HCT116 (cell line): ENCODE results near the gene MAPKAPK5. TPM values are rescaled to one million over a fixed set of nuclear protein-coding genes. Genes with fewer than 3 reads are reported as not detected.

Experiments used
- ATAC-seq: fragments of 200-7000 bp; cut with Tn5 transposase; 2 replicates; pipeline ENCODE4 v1.9.1; 2020; ENCODE audit warnings: mild to moderate bottlenecking, moderate library complexity
- BruUV-seq: library from RNA; stranded (reverse); fragments of 400-500 nt; replicated peaks from 2 replicates; lab custom pipeline; 2021; lab: Mats Ljungman, UMichigan
- CTCF ChIA-PET: fragments of 300-600 bp; sonication (Branson Sonifier 250); formaldehyde crosslinking; loops from one replicate; lab custom pipeline; 2021; ENCODE audit warnings: antibody characterized with exemption; lab: Charles Lee
- POLR2A ChIA-PET: fragments of 300-600, 350-600 bp; sonication (Branson Sonifier 250); formaldehyde crosslinking; loops from one replicate; lab custom pipeline; 2021; ENCODE audit warnings: antibody characterized with exemption; lab: Charles Lee
- RAD21 ChIA-PET, 2 experiments: fragments of 300-600 bp; sonication (Branson Sonifier 250); formaldehyde crosslinking; loops; one replicate each; lab custom pipeline; 2023; ENCODE audit warnings: low total read pairs in 2 of 2; ENCODE audit not compliant: uncharacterized antibody in 2 of 2, unreplicated experiment in 2 of 2, low non-redundant PET in 1 of 2; lab: Charles Lee
- DNase-seq: peaks from one replicate; pipeline ENCODE4 v3.0.0-alpha.2; 2010; ENCODE audit warnings: low read depth, low spot score
- H2AFZ ChIP-seq: fragments of 200-600 bp; shearing (Covaris generic), sonication (generic); 2 replicates; pipeline ENCODE4 v1.6.1; 2017; ENCODE audit warnings: low read depth, mixed run types, mixed read lengths, antibody characterized with exemption, low read length; ENCODE audit not compliant: poor library complexity, severe bottlenecking
- H3K27ac ChIP-seq: 2 replicates; pipeline ENCODE4 v1.5.1; 2012; ENCODE audit warnings: low read depth, low read length
- H3K27me3 ChIP-seq: fragments of 200-600 bp; sonication (generic); 2 replicates; pipeline ENCODE4 v1.6.1; 2016; ENCODE audit warnings: mixed run types, low read length, mixed read lengths; ENCODE audit not compliant: insufficient read depth
- H3K36me3 ChIP-seq, 2 experiments: fragments of 200-500 bp in 1 of 2; fragments of 200-600 bp in 1 of 2; sonication (Bioruptor generic) in 1 of 2; sonication (generic) in 1 of 2; 2 replicates each; pipeline versions ENCODE4 v1.5.1 to v1.6.1; 2014 to 2016; ENCODE audit warnings: low read length in 2 of 2, inconsistent platforms in 1 of 2, mixed read lengths in 1 of 2, mixed run types in 1 of 2; ENCODE audit not compliant: insufficient read depth in 2 of 2, control insufficient read depth in 1 of 2
- H3K4me1 ChIP-seq, 2 experiments: fragments of 200-600 bp in 1 of 2; sonication (generic) in 1 of 2; 2 replicates each; pipeline versions ENCODE4 v1.5.1 to v1.6.1; 2012 to 2017; ENCODE audit warnings: low read length in 2 of 2, inconsistent platforms in 1 of 2, mild to moderate bottlenecking in 1 of 2, mixed read lengths in 1 of 2, mixed run types in 1 of 2, moderate library complexity in 1 of 2; ENCODE audit not compliant: insufficient read depth in 2 of 2, control insufficient read depth in 1 of 2
- H3K4me2 ChIP-seq: fragments of 200-600 bp; sonication (generic); 2 replicates; pipeline ENCODE4 v1.6.1; 2017; ENCODE audit warnings: mixed run types, low read length, mixed read lengths
- H3K4me3 ChIP-seq, 2 experiments: fragments of 200-600 bp in 1 of 2; sonication (generic) in 1 of 2; replicated peaks in 1 of 2; 2 replicates each; pipeline ENCODE4 v1.5.1; 2011 to 2016; ENCODE audit warnings: low read length in 2 of 2, control low read depth in 1 of 2, low read depth in 1 of 2, mild to moderate bottlenecking in 1 of 2, mixed read lengths in 1 of 2, mixed run types in 1 of 2
- H3K79me2 ChIP-seq: fragments of 200-600 bp; sonication (generic); 2 replicates; pipeline ENCODE4 v1.6.1; 2017; ENCODE audit warnings: mild to moderate bottlenecking, mixed run types, low read length, moderate library complexity, mixed read lengths; ENCODE audit not compliant: insufficient read depth
- H3K9ac ChIP-seq: fragments of 200-600 bp; sonication (generic); 2 replicates; pipeline ENCODE4 v1.6.1; 2016; ENCODE audit warnings: low read length, mixed read lengths
- H3K9me2 ChIP-seq: fragments of 200-600 bp; sonication (generic), shearing (Covaris generic); 2 replicates; pipeline ENCODE4 v1.6.1; 2017; ENCODE audit warnings: mixed run types, mild to moderate bottlenecking, moderate library complexity; ENCODE audit not compliant: insufficient read depth
- H3K9me3 ChIP-seq, 2 experiments: fragments of 200-500 bp in 1 of 2; fragments of 200-600 bp in 1 of 2; sonication (Bioruptor generic) in 1 of 2; sonication (generic) in 1 of 2; 2 replicates each; pipeline ENCODE4 v1.6.1; 2014 to 2017; ENCODE audit warnings: low read length in 2 of 2, mixed read lengths in 2 of 2, inconsistent platforms in 1 of 2, low read depth in 1 of 2, mild to moderate bottlenecking in 1 of 2, mixed run types in 1 of 2, moderate library complexity in 1 of 2; ENCODE audit not compliant: control insufficient read depth in 1 of 2, insufficient read depth in 1 of 2
- H4K20me1 ChIP-seq: fragments of 200-600 bp; sonication (generic), shearing (Covaris generic); 2 replicates; pipeline ENCODE4 v1.6.1; 2017; ENCODE audit warnings: mixed run types, mild to moderate bottlenecking, moderate library complexity; ENCODE audit not compliant: insufficient read depth
- CBX3 ChIP-seq: IDR thresholded peaks from 2 replicates; pipeline ENCODE4 v1.6.1; 2012; ENCODE audit warnings: low read depth
- EZH2 ChIP-seq: fragments of 200-600 bp; sonication (generic); IDR thresholded peaks from 2 replicates; pipeline ENCODE4 v1.6.1; 2017; ENCODE audit warnings: antibody characterized with exemption, mixed run types
- JUND ChIP-seq: IDR thresholded peaks from 2 replicates; pipeline ENCODE4 v1.6.1; 2012
- SP1 ChIP-seq: IDR thresholded peaks from 2 replicates; pipeline ENCODE4 v1.6.1; 2012; ENCODE audit warnings: low read depth
- YY1 ChIP-seq: IDR thresholded peaks from 2 replicates; pipeline ENCODE4 v1.6.1; 2011; ENCODE audit warnings: low read length, low read depth, moderate library complexity, mild to moderate bottlenecking; ENCODE audit not compliant: insufficient replicate concordance; ENCODE audit errors: extremely low read depth
- ZFX ChIP-seq: fragments of 450-650 bp; IDR thresholded peaks from 2 replicates; pipeline ENCODE4 v1.6.1; 2017
- ZNF274 ChIP-seq: fragments of 200-500 bp; sonication (Bioruptor generic); IDR thresholded peaks from 2 replicates; pipeline ENCODE4 v1.6.1; 2014; ENCODE audit warnings: mild to moderate bottlenecking, low read depth, low read length, inconsistent platforms
- intact Hi-C: fragments of 100-400 bp; cut with micrococcal nuclease; formaldehyde crosslinking; loops from 2 replicates; pipeline ENCODE4 v1.10.0; 2022
- total RNA-seq: library from RNA; stranded (reverse); gene quantifications from one replicate; pipeline ENCODE4 v1.2.1, GENCODE V29; 2021; ENCODE audit not compliant: unreplicated experiment
- TF ChIP-seq, protein P1 (sequence below), 3 experiments: fragments of 200-600 bp in 1 of 3; sonication (generic) in 1 of 3; IDR thresholded peaks in 2 of 3; conservative IDR thresholded peaks in 1 of 3; 2 replicates each; pipeline ENCODE4 v1.5.1; 2012 to 2017; ENCODE audit warnings: low read depth in 2 of 3, low read length in 2 of 3, antibody characterized with exemption in 1 of 3, borderline replicate concordance in 1 of 3, control low read depth in 1 of 3, mild to moderate bottlenecking in 1 of 3, mixed read lengths in 1 of 3, mixed run types in 1 of 3, moderate library complexity in 1 of 3; ENCODE audit not compliant: insufficient read depth in 1 of 3
- TF ChIP-seq, protein P2 (sequence below): IDR thresholded peaks from 2 replicates; pipeline ENCODE4 v1.6.1; 2011; ENCODE audit warnings: mild to moderate bottlenecking, low read length, moderate library complexity; ENCODE audit not compliant: insufficient replicate concordance; ENCODE audit errors: extremely low read depth
- TF ChIP-seq, protein P3 (sequence below): IDR thresholded peaks from 2 replicates; pipeline ENCODE4 v1.6.1; 2012

MAPKAPK5 gene
- total RNA-seq, 1 experiment from 2014 or later: 57.9 TPM

DNA sequence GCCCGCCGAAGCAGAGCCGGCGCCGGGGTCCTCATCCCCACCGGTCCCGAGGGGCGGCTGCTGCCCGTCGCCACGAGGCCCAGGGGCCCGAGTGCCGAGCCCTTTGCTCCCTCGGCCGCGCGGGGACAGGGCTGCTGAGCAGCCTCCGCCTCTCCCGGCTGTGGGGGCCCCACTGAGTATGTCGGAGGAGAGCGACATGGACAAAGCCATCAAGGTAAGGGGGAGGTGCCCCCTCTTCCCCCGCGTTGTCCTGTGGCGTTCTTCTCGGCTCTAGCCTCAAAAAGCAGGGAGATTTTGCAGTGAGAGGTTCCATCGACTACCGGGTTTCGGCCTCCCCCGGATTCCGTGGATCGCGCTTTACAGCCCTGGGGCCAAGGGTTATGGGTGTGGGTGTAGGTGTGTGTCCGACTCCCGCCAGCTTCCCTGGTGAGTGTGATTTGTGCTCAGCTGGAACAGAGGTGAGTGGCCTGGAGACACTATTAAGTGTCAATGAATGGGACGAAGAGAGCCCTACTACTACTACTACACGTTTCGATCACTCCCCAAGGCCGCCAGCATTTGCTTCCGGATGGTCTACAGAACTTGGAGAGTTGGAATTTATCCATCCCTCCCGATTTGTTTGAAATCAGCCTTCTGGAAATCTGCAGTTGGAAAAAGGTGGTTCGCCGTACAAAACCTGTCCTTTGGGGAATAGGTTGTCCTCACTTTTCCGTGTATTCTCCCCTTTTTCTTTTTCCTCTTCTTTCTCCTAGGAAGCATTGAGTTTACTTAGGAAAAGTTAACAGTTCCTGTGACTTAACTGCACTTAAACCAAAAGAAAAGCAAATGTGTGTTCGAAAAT, 748 bp downstream of the MAPKAPK5 start:
- ChIA-PET RAD21 (no interaction called here), CTCF (interaction anchor here (1.2 kb wide), 1 partner anchor 30 kb away, joined by 3 read pairs; no protein-coding TSS in a partner anchor), POLR2A (interaction anchor here (1.0 kb wide), 1 partner anchor 17 kb away, joined by 3 read pairs; no protein-coding TSS in a partner anchor)
- Histone ChIP-seq H3K79me2 (peaks cover 82% of the 10 kb centered on the region), H3K36me3 (peaks cover 2 to 9% of the 10 kb centered on the region in 2 experiments; a peak in 2 of 4 replicates), H3K27me3 (no peaks in the 10 kb centered on the region), H4K20me1 (no peaks in the 10 kb centered on the region), H3K4me3 (peak overlapping the region; percentile 79 to 86), H3K27ac (peak overlapping the region; percentile 95), H3K4me2 (peak overlapping the region; percentile 77), H3K4me1 (peaks cover 3 to 38% of the 10 kb centered on the region in 2 experiments; a peak in 2 of 4 replicates), H3K9me2 (no peaks in the 10 kb centered on the region), H2AFZ (no peak overlapping the region), H3K9me3 (no peaks in the 10 kb centered on the region), H3K9ac (peak overlapping the region; percentile 91)
- TF ChIP-seq JUND (no peak), ZFX (peak; percentile 84; the same call in 1 of the 2 replicates)
- TF ChIP-seq, protein P1, sequence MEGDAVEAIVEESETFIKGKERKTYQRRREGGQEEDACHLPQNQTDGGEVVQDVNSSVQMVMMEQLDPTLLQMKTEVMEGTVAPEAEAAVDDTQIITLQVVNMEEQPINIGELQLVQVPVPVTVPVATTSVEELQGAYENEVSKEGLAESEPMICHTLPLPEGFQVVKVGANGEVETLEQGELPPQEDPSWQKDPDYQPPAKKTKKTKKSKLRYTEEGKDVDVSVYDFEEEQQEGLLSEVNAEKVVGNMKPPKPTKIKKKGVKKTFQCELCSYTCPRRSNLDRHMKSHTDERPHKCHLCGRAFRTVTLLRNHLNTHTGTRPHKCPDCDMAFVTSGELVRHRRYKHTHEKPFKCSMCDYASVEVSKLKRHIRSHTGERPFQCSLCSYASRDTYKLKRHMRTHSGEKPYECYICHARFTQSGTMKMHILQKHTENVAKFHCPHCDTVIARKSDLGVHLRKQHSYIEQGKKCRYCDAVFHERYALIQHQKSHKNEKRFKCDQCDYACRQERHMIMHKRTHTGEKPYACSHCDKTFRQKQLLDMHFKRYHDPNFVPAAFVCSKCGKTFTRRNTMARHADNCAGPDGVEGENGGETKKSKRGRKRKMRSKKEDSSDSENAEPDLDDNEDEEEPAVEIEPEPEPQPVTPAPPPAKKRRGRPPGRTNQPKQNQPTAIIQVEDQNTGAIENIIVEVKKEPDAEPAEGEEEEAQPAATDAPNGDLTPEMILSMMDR (IDR thresholded peaks at IDR 0.05 in 2 of 3, conservative IDR thresholded peaks at IDR 0.05 in 1 of 3; ENCODE audit: borderline replicate concordance in 1 of 3, insufficient read depth in 1 of 3, low read depth in 2 of 3, low read length in 2 of 3): no peak
- ATAC-seq: peak; percentile 42
- BruUV-seq: TSS peak; percentile 63
- intact Hi-C loops: no loop called here
- DNase-seq: no peak

DNA sequence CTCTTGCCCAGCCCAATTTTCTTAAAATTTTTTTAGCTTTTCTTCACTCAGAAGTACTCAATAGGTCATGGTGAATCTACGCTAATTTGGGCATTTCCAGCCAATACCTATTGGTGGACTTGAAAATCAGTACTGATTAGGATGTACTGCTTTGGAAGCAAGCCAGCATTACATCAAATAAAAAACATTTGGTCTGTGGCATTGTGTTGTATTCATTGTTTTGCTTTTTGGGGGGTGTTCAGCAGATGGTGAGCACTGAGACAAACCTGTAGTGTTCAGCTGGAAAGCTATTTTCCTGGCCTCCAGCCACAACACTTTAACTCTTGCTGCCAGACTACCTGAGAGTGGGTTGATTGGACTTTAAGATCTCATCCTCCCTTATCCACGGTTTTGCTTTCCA, 4.0 kb downstream of the MAPKAPK5 start:
- H3K9me3 ChIP-seq: no peaks in the 10 kb centered on the region
- H3K27me3 ChIP-seq: no peaks in the 10 kb centered on the region
- H3K79me2 ChIP-seq: peaks cover 95% of the 10 kb centered on the region
- BruUV-seq: no TSS peak
- DNase-seq (no peak), ATAC-seq (no peak)
- H3K36me3 ChIP-seq: no peaks in the 10 kb centered on the region; a peak in 2 of 4 replicates
- no peak overlapping the region for H3K4me3 ChIP-seq
- ChIA-PET CTCF (no interaction called here), RAD21 (no interaction called here), POLR2A (no interaction called here)
- intact Hi-C loops: no loop called here
- H2AFZ ChIP-seq: no peak overlapping the region
- H3K9ac ChIP-seq: no peak overlapping the region
- no peaks in the 10 kb centered on the region for H4K20me1 ChIP-seq
- H3K4me2 ChIP-seq: peak overlapping the region; percentile 40
- H3K9me2 ChIP-seq: no peaks in the 10 kb centered on the region
- H3K4me1 ChIP-seq: peaks cover 3 to 31% of the 10 kb centered on the region in 2 experiments; a peak in 2 of 4 replicates
- H3K27ac ChIP-seq: no peak overlapping the region
- TF ChIP-seq CBX3: no peak
- TF ChIP-seq, protein P2, sequence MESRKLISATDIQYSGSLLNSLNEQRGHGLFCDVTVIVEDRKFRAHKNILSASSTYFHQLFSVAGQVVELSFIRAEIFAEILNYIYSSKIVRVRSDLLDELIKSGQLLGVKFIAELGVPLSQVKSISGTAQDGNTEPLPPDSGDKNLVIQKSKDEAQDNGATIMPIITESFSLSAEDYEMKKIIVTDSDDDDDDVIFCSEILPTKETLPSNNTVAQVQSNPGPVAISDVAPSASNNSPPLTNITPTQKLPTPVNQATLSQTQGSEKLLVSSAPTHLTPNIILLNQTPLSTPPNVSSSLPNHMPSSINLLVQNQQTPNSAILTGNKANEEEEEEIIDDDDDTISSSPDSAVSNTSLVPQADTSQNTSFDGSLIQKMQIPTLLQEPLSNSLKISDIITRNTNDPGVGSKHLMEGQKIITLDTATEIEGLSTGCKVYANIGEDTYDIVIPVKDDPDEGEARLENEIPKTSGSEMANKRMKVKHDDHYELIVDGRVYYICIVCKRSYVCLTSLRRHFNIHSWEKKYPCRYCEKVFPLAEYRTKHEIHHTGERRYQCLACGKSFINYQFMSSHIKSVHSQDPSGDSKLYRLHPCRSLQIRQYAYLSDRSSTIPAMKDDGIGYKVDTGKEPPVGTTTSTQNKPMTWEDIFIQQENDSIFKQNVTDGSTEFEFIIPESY: no peak
- TF ChIP-seq ZFX: no peak
- TF ChIP-seq SP1: no peak
- no peak for TF ChIP-seq ZNF274
- TF ChIP-seq EZH2: no peak
- TF ChIP-seq, protein P3, sequence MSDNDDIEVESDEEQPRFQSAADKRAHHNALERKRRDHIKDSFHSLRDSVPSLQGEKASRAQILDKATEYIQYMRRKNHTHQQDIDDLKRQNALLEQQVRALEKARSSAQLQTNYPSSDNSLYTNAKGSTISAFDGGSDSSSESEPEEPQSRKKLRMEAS: no peak
- no peak for TF ChIP-seq YY1
